Activated CD8-positive, alpha-beta T cell treated with anti-CD3 and anti-CD28 coated beads for 36 hours (primary cell): Measurements from ENCODE around the gene CDC73. TPM values are rescaled to one million over a fixed set of nuclear protein-coding genes. Genes with fewer than 3 reads are reported as not detected.

Source experiments
- ATAC-seq: fragments of 200-7000 bp; cut with Tn5 transposase; one replicate; pipeline ENCODE4 v1.10.0; 2021; ENCODE audit warnings: mild to moderate bottlenecking, moderate library complexity
- CTCF ChIA-PET: fragments of 350-600 bp; sonication (Branson Sonifier 250); formaldehyde crosslinking; loops from one replicate; lab custom pipeline; 2021; ENCODE audit warnings: antibody characterized with exemption; lab: Charles Lee
- POLR2A ChIA-PET: fragments of 350-600 bp; sonication (Branson Sonifier 250); formaldehyde crosslinking; loops from one replicate; lab custom pipeline; 2021; ENCODE audit warnings: antibody characterized with exemption; lab: Charles Lee
- DNase-seq: peaks from one replicate; pipeline ENCODE4 v3.0.0-alpha.2; 2020
- H3K27ac Mint-ChIP-seq: one replicate; pipeline ENCODE4 v1.8.0; 2021; ENCODE audit warnings: mild to moderate bottlenecking, mixed read lengths
- H3K27me3 Mint-ChIP-seq: one replicate; pipeline ENCODE4 v1.8.0; 2021; ENCODE audit warnings: mixed read lengths
- H3K36me3 Mint-ChIP-seq: one replicate; pipeline ENCODE4 v1.8.0; 2021; ENCODE audit warnings: low read depth, mixed read lengths
- H3K4me1 Mint-ChIP-seq: one replicate; pipeline ENCODE4 v1.8.0; 2021; ENCODE audit warnings: low read depth, mixed read lengths
- H3K4me3 Mint-ChIP-seq: one replicate; pipeline ENCODE4 v1.8.0; 2021; ENCODE audit warnings: mild to moderate bottlenecking, moderate library complexity, mixed read lengths
- H3K9me3 Mint-ChIP-seq: one replicate; pipeline ENCODE4 v1.8.0; 2021; ENCODE audit warnings: mixed read lengths
- intact Hi-C: fragments of 100-400 bp; cut with micrococcal nuclease; formaldehyde crosslinking; loops from one replicate; pipeline ENCODE4 v1.10.0; 2022
- total RNA-seq, 2 experiments: library from RNA; stranded (reverse); gene quantifications; one replicate each; pipeline ENCODE4 v1.2.3, GENCODE V29; 2021
- TF ChIP-seq, protein P1 (sequence below): fragments of 200-600 bp; IDR thresholded peaks from one replicate; pipeline ENCODE4 v1.8.0; 2022; ENCODE audit warnings: antibody characterized with exemption, mild to moderate bottlenecking

The CDC73 gene
- total RNA-seq, 2 experiments from 2014 or later: 45.1 to 50.2 TPM

DNA sequence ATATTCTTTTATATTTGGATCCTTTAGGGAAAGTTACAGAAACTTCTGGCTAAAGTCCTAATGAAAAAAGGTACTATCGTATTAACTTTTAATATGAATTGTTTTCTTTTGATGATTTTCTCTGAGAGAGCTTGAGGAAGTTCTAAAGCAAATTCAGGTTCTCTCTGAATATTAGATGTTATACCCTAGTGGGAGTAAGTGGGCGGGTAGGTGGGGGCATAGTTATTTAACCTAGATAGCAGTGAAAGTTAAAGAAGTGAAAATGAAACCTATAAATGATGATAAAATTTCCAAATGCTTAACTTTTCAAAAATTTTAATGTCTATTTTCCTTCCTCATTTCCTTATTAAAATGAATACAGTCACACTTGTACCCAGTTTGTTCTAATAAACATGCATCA lies 90.8 kb downstream of the CDC73 start:
- Mint-ChIP-seq H3K27me3 (no peaks in the 10 kb centered on the region), H3K4me1 (peaks cover 17% of the 10 kb centered on the region), H3K9me3 (peaks cover 5% of the 10 kb centered on the region), H3K27ac (no peak overlapping the region), H3K4me3 (no peak overlapping the region), H3K36me3 (peaks cover 64% of the 10 kb centered on the region)
- ATAC-seq: no peak
- ChIA-PET POLR2A (no interaction called here), CTCF (no interaction called here)
- TF ChIP-seq, protein P1, sequence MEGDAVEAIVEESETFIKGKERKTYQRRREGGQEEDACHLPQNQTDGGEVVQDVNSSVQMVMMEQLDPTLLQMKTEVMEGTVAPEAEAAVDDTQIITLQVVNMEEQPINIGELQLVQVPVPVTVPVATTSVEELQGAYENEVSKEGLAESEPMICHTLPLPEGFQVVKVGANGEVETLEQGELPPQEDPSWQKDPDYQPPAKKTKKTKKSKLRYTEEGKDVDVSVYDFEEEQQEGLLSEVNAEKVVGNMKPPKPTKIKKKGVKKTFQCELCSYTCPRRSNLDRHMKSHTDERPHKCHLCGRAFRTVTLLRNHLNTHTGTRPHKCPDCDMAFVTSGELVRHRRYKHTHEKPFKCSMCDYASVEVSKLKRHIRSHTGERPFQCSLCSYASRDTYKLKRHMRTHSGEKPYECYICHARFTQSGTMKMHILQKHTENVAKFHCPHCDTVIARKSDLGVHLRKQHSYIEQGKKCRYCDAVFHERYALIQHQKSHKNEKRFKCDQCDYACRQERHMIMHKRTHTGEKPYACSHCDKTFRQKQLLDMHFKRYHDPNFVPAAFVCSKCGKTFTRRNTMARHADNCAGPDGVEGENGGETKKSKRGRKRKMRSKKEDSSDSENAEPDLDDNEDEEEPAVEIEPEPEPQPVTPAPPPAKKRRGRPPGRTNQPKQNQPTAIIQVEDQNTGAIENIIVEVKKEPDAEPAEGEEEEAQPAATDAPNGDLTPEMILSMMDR: no peak
- intact Hi-C loops: no loop called here
- DNase-seq: no peak

DNA sequence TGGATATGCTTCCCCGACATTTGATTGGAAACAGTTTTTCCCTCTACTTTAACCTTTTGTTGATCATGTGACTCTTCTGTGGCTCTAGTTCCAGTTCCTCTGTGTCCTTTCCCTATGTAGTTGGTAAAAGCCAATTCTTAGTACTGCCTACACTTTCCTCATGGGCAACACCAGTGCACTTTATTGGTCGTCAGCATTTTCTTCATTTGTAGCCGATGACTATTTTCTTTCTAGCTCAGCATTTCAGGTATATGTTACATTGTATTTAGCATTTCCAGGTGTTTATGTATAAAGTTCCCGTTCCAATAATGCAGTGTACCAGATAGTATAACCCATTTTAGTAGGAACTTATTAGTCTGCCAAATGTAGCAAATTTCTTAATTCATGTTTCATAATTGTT lies 92.2 kb downstream of the CDC73 start:
- TF ChIP-seq, protein P1: no peak
- POLR2A ChIA-PET: no interaction called here
- CTCF ChIA-PET: no interaction called here
- Mint-ChIP-seq H3K27ac (no peak overlapping the region), H3K36me3 (peaks cover 62% of the 10 kb centered on the region), H3K9me3 (peaks cover 5% of the 10 kb centered on the region), H3K4me3 (no peak overlapping the region), H3K4me1 (peaks cover 16% of the 10 kb centered on the region), H3K27me3 (no peaks in the 10 kb centered on the region)
- no peak for ATAC-seq
- intact Hi-C loops: no loop called here
- DNase-seq: no peak

DNA sequence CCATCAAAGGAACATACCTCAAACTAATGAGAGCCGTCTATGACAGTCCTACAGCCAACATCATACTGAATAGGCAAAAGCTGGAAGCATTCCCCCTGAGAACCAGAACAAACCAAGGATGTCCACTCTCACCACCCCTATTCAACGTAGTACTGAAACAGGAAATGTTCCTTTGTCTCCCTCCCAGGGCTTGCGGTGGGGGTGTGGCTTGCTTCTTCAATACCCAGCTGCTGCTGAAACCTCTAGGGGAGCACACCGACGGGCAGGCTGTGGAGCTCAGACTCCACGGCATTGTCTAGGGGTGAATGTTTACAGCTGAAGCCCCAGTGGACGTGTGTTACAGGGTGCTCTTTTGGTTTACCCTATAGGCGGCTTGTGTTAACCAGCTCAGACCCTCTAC lies 95.1 kb downstream of the CDC73 start:
- Mint-ChIP-seq H3K36me3 (peaks cover 49% of the 10 kb centered on the region), H3K4me1 (peaks cover 4% of the 10 kb centered on the region), H3K27ac (no peak overlapping the region), H3K9me3 (peaks cover 2% of the 10 kb centered on the region), H3K27me3 (no peaks in the 10 kb centered on the region), H3K4me3 (no peak overlapping the region)
- intact Hi-C loops: no loop called here
- ChIA-PET CTCF (no interaction called here), POLR2A (no interaction called here)
- DNase-seq (no peak), ATAC-seq (no peak)
- TF ChIP-seq, protein P1: no peak

DNA sequence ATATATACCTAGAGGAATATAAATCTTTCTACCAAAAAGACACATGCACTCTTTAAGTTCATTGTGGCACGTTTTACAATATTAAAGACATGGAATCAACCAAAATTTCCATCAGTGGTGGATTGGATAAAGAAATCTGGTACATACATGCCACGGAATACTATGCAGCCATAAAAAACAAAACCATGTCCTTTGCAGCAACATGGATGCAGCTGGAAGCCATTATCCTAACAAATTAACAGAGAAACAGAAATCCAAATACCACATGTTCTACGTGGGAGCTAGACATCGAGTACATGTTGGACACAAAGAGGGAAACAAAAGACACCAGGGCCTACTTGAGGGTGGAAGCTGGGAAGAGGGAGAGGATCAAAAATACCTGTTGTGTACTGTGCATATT lies 97.6 kb downstream of the CDC73 start:
- intact Hi-C loops: no loop called here
- peaks cover 2% of the 10 kb centered on the region for H3K9me3 Mint-ChIP-seq
- H3K27me3 Mint-ChIP-seq: no peaks in the 10 kb centered on the region
- no peak overlapping the region for H3K4me3 Mint-ChIP-seq
- ChIA-PET POLR2A (no interaction called here), CTCF (no interaction called here)
- ATAC-seq: no peak
- no peak overlapping the region for H3K27ac Mint-ChIP-seq
- H3K36me3 Mint-ChIP-seq: peaks cover 42% of the 10 kb centered on the region
- H3K4me1 Mint-ChIP-seq: peaks cover 4% of the 10 kb centered on the region
- DNase-seq: no peak
- TF ChIP-seq, protein P1: no peak

DNA sequence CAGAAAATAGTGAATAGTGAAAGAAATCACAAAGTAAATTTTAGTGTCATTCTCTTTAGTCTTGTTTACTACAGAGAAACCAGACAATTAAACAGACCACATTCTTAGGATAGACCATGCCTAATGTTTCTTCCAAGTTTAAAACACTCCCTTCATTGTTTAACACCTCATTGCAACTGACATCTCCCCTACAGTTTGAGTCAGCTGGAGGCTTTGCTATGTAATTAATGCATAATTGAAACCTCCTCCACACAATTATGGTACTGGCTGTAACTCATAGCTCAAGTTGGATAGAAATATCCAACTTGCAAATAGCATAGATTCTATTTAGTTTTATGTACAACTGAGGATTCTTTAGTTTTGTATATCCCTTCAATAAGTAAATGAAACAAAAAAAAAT lies 99.8 kb downstream of the CDC73 start:
- CTCF ChIA-PET: no interaction called here
- Mint-ChIP-seq H3K4me3 (no peak overlapping the region), H3K4me1 (peaks cover 16% of the 10 kb centered on the region), H3K36me3 (peaks cover 44% of the 10 kb centered on the region), H3K27me3 (no peaks in the 10 kb centered on the region), H3K27ac (no peak overlapping the region), H3K9me3 (no peaks in the 10 kb centered on the region)
- DNase-seq (no peak), ATAC-seq (no peak)
- POLR2A ChIA-PET: no interaction called here
- TF ChIP-seq, protein P1: no peak
- intact Hi-C loops: no loop called here
